Measurements from ENCODE around the gene EFCAB9. TPM values are rescaled to one million over a fixed set of nuclear protein-coding genes. Genes with fewer than 3 reads are reported as not detected.

EFCAB9 gene
- total RNA-seq, 1 experiment from 2014 or later: not detected

DNA sequence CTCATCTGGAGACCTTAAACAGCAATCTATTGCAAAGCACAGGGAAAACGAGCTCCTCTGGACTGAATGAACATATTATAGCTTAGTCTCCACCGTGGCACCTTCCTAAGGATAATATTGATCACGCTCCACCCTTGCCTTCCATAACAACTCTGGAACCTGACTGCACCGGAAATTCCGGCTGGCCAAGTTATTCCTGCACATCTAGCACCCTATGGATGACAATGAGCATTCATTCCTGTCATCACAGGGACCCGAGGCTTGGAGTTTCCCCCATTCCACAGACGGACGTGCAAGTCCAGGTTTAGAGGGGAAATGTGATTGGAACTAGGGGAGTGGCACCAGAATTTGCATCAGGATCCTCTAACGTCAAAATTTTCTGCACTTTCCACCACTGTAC, 33.5 kb upstream of the EFCAB9 start:
- TF ChIP-seq ZNF121 (CRISPR knock-in tag; IDR thresholded peaks at IDR 0.05) (no peak), FOXK1 (CRISPR knock-in tag; IDR thresholded peaks at IDR 0.05) (no peak), TEAD1 (CRISPR knock-in tag; IDR thresholded peaks at IDR 0.05) (no peak), IRF2 (CRISPR knock-in tag; IDR thresholded peaks at IDR 0.05; ENCODE audit: borderline replicate concordance, low read depth) (no peak), NFE2L1 (CRISPR knock-in tag; IDR thresholded peaks at IDR 0.05) (no peak), MYBL2 (CRISPR knock-in tag; IDR thresholded peaks at IDR 0.05) (no peak), ZNF423 (CRISPR knock-in tag; IDR thresholded peaks at IDR 0.05) (no peak), JAZF1 (CRISPR knock-in tag; IDR thresholded peaks at IDR 0.05) (no peak), NR1H2 (CRISPR knock-in tag; IDR thresholded peaks at IDR 0.05) (no peak)
- TF ChIP-seq, protein P1, sequence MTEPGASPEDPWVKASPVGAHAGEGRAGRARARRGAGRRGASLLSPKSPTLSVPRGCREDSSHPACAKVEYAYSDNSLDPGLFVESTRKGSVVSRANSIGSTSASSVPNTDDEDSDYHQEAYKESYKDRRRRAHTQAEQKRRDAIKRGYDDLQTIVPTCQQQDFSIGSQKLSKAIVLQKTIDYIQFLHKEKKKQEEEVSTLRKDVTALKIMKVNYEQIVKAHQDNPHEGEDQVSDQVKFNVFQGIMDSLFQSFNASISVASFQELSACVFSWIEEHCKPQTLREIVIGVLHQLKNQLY (CRISPR knock-in tag; IDR thresholded peaks at IDR 0.05): no peak
- TF ChIP-seq, protein P2, sequence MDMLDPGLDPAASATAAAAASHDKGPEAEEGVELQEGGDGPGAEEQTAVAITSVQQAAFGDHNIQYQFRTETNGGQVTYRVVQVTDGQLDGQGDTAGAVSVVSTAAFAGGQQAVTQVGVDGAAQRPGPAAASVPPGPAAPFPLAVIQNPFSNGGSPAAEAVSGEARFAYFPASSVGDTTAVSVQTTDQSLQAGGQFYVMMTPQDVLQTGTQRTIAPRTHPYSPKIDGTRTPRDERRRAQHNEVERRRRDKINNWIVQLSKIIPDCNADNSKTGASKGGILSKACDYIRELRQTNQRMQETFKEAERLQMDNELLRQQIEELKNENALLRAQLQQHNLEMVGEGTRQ (CRISPR knock-in tag; IDR thresholded peaks at IDR 0.05): no peak
- TF ChIP-seq, protein P3, sequence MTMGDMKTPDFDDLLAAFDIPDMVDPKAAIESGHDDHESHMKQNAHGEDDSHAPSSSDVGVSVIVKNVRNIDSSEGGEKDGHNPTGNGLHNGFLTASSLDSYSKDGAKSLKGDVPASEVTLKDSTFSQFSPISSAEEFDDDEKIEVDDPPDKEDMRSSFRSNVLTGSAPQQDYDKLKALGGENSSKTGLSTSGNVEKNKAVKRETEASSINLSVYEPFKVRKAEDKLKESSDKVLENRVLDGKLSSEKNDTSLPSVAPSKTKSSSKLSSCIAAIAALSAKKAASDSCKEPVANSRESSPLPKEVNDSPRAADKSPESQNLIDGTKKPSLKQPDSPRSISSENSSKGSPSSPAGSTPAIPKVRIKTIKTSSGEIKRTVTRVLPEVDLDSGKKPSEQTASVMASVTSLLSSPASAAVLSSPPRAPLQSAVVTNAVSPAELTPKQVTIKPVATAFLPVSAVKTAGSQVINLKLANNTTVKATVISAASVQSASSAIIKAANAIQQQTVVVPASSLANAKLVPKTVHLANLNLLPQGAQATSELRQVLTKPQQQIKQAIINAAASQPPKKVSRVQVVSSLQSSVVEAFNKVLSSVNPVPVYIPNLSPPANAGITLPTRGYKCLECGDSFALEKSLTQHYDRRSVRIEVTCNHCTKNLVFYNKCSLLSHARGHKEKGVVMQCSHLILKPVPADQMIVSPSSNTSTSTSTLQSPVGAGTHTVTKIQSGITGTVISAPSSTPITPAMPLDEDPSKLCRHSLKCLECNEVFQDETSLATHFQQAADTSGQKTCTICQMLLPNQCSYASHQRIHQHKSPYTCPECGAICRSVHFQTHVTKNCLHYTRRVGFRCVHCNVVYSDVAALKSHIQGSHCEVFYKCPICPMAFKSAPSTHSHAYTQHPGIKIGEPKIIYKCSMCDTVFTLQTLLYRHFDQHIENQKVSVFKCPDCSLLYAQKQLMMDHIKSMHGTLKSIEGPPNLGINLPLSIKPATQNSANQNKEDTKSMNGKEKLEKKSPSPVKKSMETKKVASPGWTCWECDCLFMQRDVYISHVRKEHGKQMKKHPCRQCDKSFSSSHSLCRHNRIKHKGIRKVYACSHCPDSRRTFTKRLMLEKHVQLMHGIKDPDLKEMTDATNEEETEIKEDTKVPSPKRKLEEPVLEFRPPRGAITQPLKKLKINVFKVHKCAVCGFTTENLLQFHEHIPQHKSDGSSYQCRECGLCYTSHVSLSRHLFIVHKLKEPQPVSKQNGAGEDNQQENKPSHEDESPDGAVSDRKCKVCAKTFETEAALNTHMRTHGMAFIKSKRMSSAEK (CRISPR knock-in tag; IDR thresholded peaks at IDR 0.05; ENCODE audit: borderline replicate concordance): no peak
- no peak for DNase-seq (ENCODE audit: low spot score)
- Mint-ChIP-seq H3K27me3 (ENCODE audit: low read depth) (no peaks in the 10 kb centered on the region), H3K27ac (no peak overlapping the region), H3K9me3 (no peaks in the 10 kb centered on the region), H3K36me3 (no peaks in the 10 kb centered on the region; the same call in 1 of the 2 replicates), H3K4me3 (no peak overlapping the region), H3K4me1 (no peaks in the 10 kb centered on the region)
- CTCF ChIA-PET: no interaction called here
- POLR2A ChIA-PET: no interaction called here
- ATAC-seq: no peak

DNA sequence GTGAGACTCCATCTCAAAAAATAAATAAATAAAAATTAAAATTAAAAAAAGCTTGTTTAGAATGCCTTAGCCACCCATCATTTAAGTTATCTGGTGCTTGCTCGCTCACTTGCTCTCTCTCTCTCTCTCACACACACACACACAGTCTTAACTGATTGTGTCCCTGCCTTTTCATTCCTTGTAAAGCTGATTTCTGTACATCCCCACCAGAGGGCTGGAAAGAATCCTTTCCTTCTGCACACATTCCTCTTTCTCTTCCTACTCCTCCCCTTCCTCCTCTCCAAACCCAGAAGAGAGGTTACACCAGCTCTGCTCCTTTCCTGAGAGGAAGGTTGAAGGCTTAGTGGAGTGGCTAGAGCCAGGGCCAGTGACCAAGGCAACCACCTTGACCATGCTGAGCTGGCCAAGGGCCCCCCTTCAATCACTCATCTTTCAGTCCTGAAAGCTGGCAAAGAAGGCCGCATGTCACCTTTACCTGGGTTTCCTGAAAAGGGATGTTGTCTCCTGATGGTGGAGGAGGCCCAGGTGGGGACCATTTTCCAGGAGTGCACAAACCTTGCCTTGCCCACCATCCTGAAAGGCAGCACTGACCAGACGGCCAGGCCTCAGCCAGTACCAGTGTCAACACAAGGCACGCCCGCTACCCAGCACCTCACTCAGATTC, 31.5 kb upstream of the EFCAB9 start:
- ATAC-seq (no peak), DNase-seq (ENCODE audit: low spot score) (no peak)
- H3K27me3 Mint-ChIP-seq (ENCODE audit: low read depth): no peaks in the 10 kb centered on the region
- H3K4me3 Mint-ChIP-seq: no peak overlapping the region
- TF ChIP-seq NFE2L1 (CRISPR knock-in tag; IDR thresholded peaks at IDR 0.05) (no peak), CBFB (CRISPR knock-in tag; IDR thresholded peaks at IDR 0.05; ENCODE audit: low read depth) (no peak), ZNF219 (CRISPR knock-in tag; IDR thresholded peaks at IDR 0.05; ENCODE audit: borderline replicate concordance) (no peak)
- TF ChIP-seq, protein P4, sequence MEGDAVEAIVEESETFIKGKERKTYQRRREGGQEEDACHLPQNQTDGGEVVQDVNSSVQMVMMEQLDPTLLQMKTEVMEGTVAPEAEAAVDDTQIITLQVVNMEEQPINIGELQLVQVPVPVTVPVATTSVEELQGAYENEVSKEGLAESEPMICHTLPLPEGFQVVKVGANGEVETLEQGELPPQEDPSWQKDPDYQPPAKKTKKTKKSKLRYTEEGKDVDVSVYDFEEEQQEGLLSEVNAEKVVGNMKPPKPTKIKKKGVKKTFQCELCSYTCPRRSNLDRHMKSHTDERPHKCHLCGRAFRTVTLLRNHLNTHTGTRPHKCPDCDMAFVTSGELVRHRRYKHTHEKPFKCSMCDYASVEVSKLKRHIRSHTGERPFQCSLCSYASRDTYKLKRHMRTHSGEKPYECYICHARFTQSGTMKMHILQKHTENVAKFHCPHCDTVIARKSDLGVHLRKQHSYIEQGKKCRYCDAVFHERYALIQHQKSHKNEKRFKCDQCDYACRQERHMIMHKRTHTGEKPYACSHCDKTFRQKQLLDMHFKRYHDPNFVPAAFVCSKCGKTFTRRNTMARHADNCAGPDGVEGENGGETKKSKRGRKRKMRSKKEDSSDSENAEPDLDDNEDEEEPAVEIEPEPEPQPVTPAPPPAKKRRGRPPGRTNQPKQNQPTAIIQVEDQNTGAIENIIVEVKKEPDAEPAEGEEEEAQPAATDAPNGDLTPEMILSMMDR (IDR thresholded peaks at IDR 0.05): no peak
- TF ChIP-seq, protein P5, sequence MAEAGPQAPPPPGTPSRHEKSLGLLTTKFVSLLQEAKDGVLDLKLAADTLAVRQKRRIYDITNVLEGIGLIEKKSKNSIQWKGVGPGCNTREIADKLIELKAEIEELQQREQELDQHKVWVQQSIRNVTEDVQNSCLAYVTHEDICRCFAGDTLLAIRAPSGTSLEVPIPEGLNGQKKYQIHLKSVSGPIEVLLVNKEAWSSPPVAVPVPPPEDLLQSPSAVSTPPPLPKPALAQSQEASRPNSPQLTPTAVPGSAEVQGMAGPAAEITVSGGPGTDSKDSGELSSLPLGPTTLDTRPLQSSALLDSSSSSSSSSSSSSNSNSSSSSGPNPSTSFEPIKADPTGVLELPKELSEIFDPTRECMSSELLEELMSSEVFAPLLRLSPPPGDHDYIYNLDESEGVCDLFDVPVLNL (CRISPR knock-in tag; IDR thresholded peaks at IDR 0.05; ENCODE audit: borderline replicate concordance, low read depth): no peak
- no peaks in the 10 kb centered on the region for H3K9me3 Mint-ChIP-seq
- CTCF ChIA-PET: interaction anchor here (1.2 to 2.1 kb wide), 4 partner anchors 11 to 39 kb away, joined by 3 to 10 read pairs (median 4); partner anchors contain the start of gene STK10
- H3K36me3 Mint-ChIP-seq: no peaks in the 10 kb centered on the region; the same call in 1 of the 2 replicates
- H3K27ac Mint-ChIP-seq: peak overlapping the region; percentile 85; the same call in 1 of the 2 replicates
- H3K4me1 Mint-ChIP-seq: no peaks in the 10 kb centered on the region
- POLR2A ChIA-PET: no interaction called here

All from WTC11 (cell line).